ENCODE results near the gene EDARADD.
"Not testable (repeated sequence)": the region's sequence is repeated elsewhere in the genome, so short reads cannot be mapped to it uniquely, and the experiment has no call there.

EDARADD gene

GRCh38 chr1:236361909-236362590 lies 32.0 kb upstream of the EDARADD start:
- Histone ChIP-seq H3K4me3 (ENCODE audit: low read length in 2 of 2) (no peak overlapping the region), H3K27ac (ENCODE audit: low read depth in 2 of 2, low read length in 2 of 2) (no peak overlapping the region), H3K27me3 (ENCODE audit: control insufficient read depth in 2 of 2, insufficient read depth in 2 of 2, low read length in 2 of 2) (no peaks in the 10 kb centered on the region), H3K9me3 (ENCODE audit: control insufficient read depth in 2 of 2, low read length in 2 of 2) (no peaks in the 10 kb centered on the region), H3K4me1 (ENCODE audit: control insufficient read depth in 2 of 2, insufficient read depth in 2 of 2, low read length in 2 of 2) (no peaks in the 10 kb centered on the region), H3K36me3 (ENCODE audit: control insufficient read depth in 2 of 2, insufficient read depth in 2 of 2, low read length in 2 of 2) (no peaks in the 10 kb centered on the region), H3K9ac (ENCODE audit: low read depth in 1 of 2, low read length in 2 of 2) (no peak overlapping the region)

GRCh38 chr1:236363237-236363636 lies 30.8 kb upstream of the EDARADD start:
- Histone ChIP-seq H3K9ac (ENCODE audit: low read depth in 1 of 2, low read length in 2 of 2) (no peak overlapping the region), H3K27me3 (ENCODE audit: control insufficient read depth in 2 of 2, insufficient read depth in 2 of 2, low read length in 2 of 2) (no peaks in the 10 kb centered on the region), H3K4me3 (ENCODE audit: low read length in 2 of 2) (no peak overlapping the region), H3K27ac (ENCODE audit: low read depth in 2 of 2, low read length in 2 of 2) (no peak overlapping the region), H3K36me3 (ENCODE audit: control insufficient read depth in 2 of 2, insufficient read depth in 2 of 2, low read length in 2 of 2) (no peaks in the 10 kb centered on the region), H3K9me3 (ENCODE audit: control insufficient read depth in 2 of 2, low read length in 2 of 2) (no peaks in the 10 kb centered on the region), H3K4me1 (ENCODE audit: control insufficient read depth in 2 of 2, insufficient read depth in 2 of 2, low read length in 2 of 2) (no peaks in the 10 kb centered on the region)

GRCh38 chr1:236365999-236366570 lies 28.0 kb upstream of the EDARADD start:
- H3K27me3 ChIP-seq (ENCODE audit: control insufficient read depth in 2 of 2, insufficient read depth in 2 of 2, low read length in 2 of 2) = no peaks in the 10 kb centered on the region
- no peaks in the 10 kb centered on the region for H3K4me1 ChIP-seq (ENCODE audit: control insufficient read depth in 2 of 2, insufficient read depth in 2 of 2, low read length in 2 of 2)
- H3K9me3 ChIP-seq (ENCODE audit: control insufficient read depth in 2 of 2, low read length in 2 of 2) = no peaks in the 10 kb centered on the region
- no peak overlapping the region for H3K27ac ChIP-seq (ENCODE audit: low read depth in 2 of 2, low read length in 2 of 2)
- H3K36me3 ChIP-seq (ENCODE audit: control insufficient read depth in 2 of 2, insufficient read depth in 2 of 2, low read length in 2 of 2) = no peaks in the 10 kb centered on the region
- H3K4me3 ChIP-seq (ENCODE audit: low read length in 2 of 2) = no peak overlapping the region
- no peak overlapping the region for H3K9ac ChIP-seq (ENCODE audit: low read depth in 1 of 2, low read length in 2 of 2)

GRCh38 chr1:236366681-236367080 lies 27.4 kb upstream of the EDARADD start:
- H3K4me3 ChIP-seq (ENCODE audit: low read length in 2 of 2); H3K9me3 ChIP-seq (ENCODE audit: control insufficient read depth in 2 of 2, low read length in 2 of 2); H3K9ac ChIP-seq (ENCODE audit: low read depth in 1 of 2, low read length in 2 of 2); H3K27me3 ChIP-seq (ENCODE audit: control insufficient read depth in 2 of 2, insufficient read depth in 2 of 2, low read length in 2 of 2); H3K4me1 ChIP-seq (ENCODE audit: control insufficient read depth in 2 of 2, insufficient read depth in 2 of 2, low read length in 2 of 2); H3K36me3 ChIP-seq (ENCODE audit: control insufficient read depth in 2 of 2, insufficient read depth in 2 of 2, low read length in 2 of 2); H3K27ac ChIP-seq (ENCODE audit: low read depth in 2 of 2, low read length in 2 of 2): not testable (repeated sequence)

GRCh38 chr1:236370420-236370819 lies 23.7 kb upstream of the EDARADD start:
- Histone ChIP-seq H3K4me3 (ENCODE audit: low read length in 2 of 2) (no peak overlapping the region), H3K36me3 (ENCODE audit: control insufficient read depth in 2 of 2, insufficient read depth in 2 of 2, low read length in 2 of 2) (no peaks in the 10 kb centered on the region), H3K27ac (ENCODE audit: low read depth in 2 of 2, low read length in 2 of 2) (no peak overlapping the region), H3K27me3 (ENCODE audit: control insufficient read depth in 2 of 2, insufficient read depth in 2 of 2, low read length in 2 of 2) (no peaks in the 10 kb centered on the region), H3K9ac (ENCODE audit: low read depth in 1 of 2, low read length in 2 of 2) (no peak overlapping the region), H3K4me1 (ENCODE audit: control insufficient read depth in 2 of 2, insufficient read depth in 2 of 2, low read length in 2 of 2) (no peaks in the 10 kb centered on the region), H3K9me3 (ENCODE audit: control insufficient read depth in 2 of 2, low read length in 2 of 2) (no peaks in the 10 kb centered on the region)

- no peaks in the 10 kb centered on the region for H3K4me1 ChIP-seq (ENCODE audit: control insufficient read depth in 2 of 2, insufficient read depth in 2 of 2, low read length in 2 of 2)
- H3K36me3 ChIP-seq (ENCODE audit: control insufficient read depth in 2 of 2, insufficient read depth in 2 of 2, low read length in 2 of 2) = no peaks in the 10 kb centered on the region
- H3K4me3 ChIP-seq (ENCODE audit: low read length in 2 of 2) = no peak overlapping the region
- H3K9ac ChIP-seq (ENCODE audit: low read depth in 1 of 2, low read length in 2 of 2) = no peak overlapping the region
- H3K9me3 ChIP-seq (ENCODE audit: control insufficient read depth in 2 of 2, low read length in 2 of 2) = no peaks in the 10 kb centered on the region
- H3K27ac ChIP-seq (ENCODE audit: low read depth in 2 of 2, low read length in 2 of 2) = no peak overlapping the region
- no peaks in the 10 kb centered on the region for H3K27me3 ChIP-seq (ENCODE audit: control insufficient read depth in 2 of 2, insufficient read depth in 2 of 2, low read length in 2 of 2)
These were observed 23.0 kb upstream of the EDARADD start for GRCh38 chr1:236371083-236371482.

GRCh38 chr1:236377832-236378535 lies 16.1 kb upstream of the EDARADD start:
- H3K27me3 ChIP-seq (ENCODE audit: control insufficient read depth in 2 of 2, insufficient read depth in 2 of 2, low read length in 2 of 2) = peaks cover 0 to 1% of the 10 kb centered on the region in 2 donors
- no peak overlapping the region for H3K9ac ChIP-seq (ENCODE audit: low read depth in 1 of 2, low read length in 2 of 2)
- H3K9me3 ChIP-seq (ENCODE audit: control insufficient read depth in 2 of 2, low read length in 2 of 2) = no peaks in the 10 kb centered on the region
- no peak overlapping the region for H3K4me3 ChIP-seq (ENCODE audit: low read length in 2 of 2)
- H3K36me3 ChIP-seq (ENCODE audit: control insufficient read depth in 2 of 2, insufficient read depth in 2 of 2, low read length in 2 of 2) = no peaks in the 10 kb centered on the region
- no peaks in the 10 kb centered on the region for H3K4me1 ChIP-seq (ENCODE audit: control insufficient read depth in 2 of 2, insufficient read depth in 2 of 2, low read length in 2 of 2)
- no peak overlapping the region for H3K27ac ChIP-seq (ENCODE audit: low read depth in 2 of 2, low read length in 2 of 2)

- Histone ChIP-seq H3K4me1 (ENCODE audit: control insufficient read depth in 2 of 2, insufficient read depth in 2 of 2, low read length in 2 of 2) (no peaks in the 10 kb centered on the region), H3K27me3 (ENCODE audit: control insufficient read depth in 2 of 2, insufficient read depth in 2 of 2, low read length in 2 of 2) (peaks cover 0 to 1% of the 10 kb centered on the region in 2 donors), H3K9ac (ENCODE audit: low read depth in 1 of 2, low read length in 2 of 2) (no peak overlapping the region), H3K4me3 (ENCODE audit: low read length in 2 of 2) (no peak overlapping the region), H3K9me3 (ENCODE audit: control insufficient read depth in 2 of 2, low read length in 2 of 2) (no peaks in the 10 kb centered on the region), H3K27ac (ENCODE audit: low read depth in 2 of 2, low read length in 2 of 2) (no peak overlapping the region), H3K36me3 (ENCODE audit: control insufficient read depth in 2 of 2, insufficient read depth in 2 of 2, low read length in 2 of 2) (no peaks in the 10 kb centered on the region)
These were observed 12.4 kb upstream of the EDARADD start for GRCh38 chr1:236381565-236382158.

- no peak overlapping the region for H3K27ac ChIP-seq (ENCODE audit: low read depth in 2 of 2, low read length in 2 of 2)
- H3K4me3 ChIP-seq (ENCODE audit: low read length in 2 of 2) = no peak overlapping the region
- no peak overlapping the region for H3K9ac ChIP-seq (ENCODE audit: low read depth in 1 of 2, low read length in 2 of 2)
- H3K9me3 ChIP-seq (ENCODE audit: control insufficient read depth in 2 of 2, low read length in 2 of 2) = no peaks in the 10 kb centered on the region
- H3K36me3 ChIP-seq (ENCODE audit: control insufficient read depth in 2 of 2, insufficient read depth in 2 of 2, low read length in 2 of 2) = no peaks in the 10 kb centered on the region
- H3K27me3 ChIP-seq (ENCODE audit: control insufficient read depth in 2 of 2, insufficient read depth in 2 of 2, low read length in 2 of 2) = peaks cover 0 to 3% of the 10 kb centered on the region in 2 donors
- no peaks in the 10 kb centered on the region for H3K4me1 ChIP-seq (ENCODE audit: control insufficient read depth in 2 of 2, insufficient read depth in 2 of 2, low read length in 2 of 2)
These were observed 5.8 kb upstream of the EDARADD start for GRCh38 chr1:236388332-236388731.

- Histone ChIP-seq H3K9ac (ENCODE audit: low read depth in 1 of 2, low read length in 2 of 2) (no peak overlapping the region), H3K9me3 (ENCODE audit: control insufficient read depth in 2 of 2, low read length in 2 of 2) (no peaks in the 10 kb centered on the region), H3K36me3 (ENCODE audit: control insufficient read depth in 2 of 2, insufficient read depth in 2 of 2, low read length in 2 of 2) (no peaks in the 10 kb centered on the region), H3K27me3 (ENCODE audit: control insufficient read depth in 2 of 2, insufficient read depth in 2 of 2, low read length in 2 of 2) (peaks cover 4 to 5% of the 10 kb centered on the region in 2 donors), H3K4me1 (ENCODE audit: control insufficient read depth in 2 of 2, insufficient read depth in 2 of 2, low read length in 2 of 2) (no peaks in the 10 kb centered on the region), H3K4me3 (ENCODE audit: low read length in 2 of 2) (no peak overlapping the region), H3K27ac (ENCODE audit: low read depth in 2 of 2, low read length in 2 of 2) (no peak overlapping the region)
These were observed 4.8 kb upstream of the EDARADD start for GRCh38 chr1:236389253-236389652.
